Astrocyte (in vitro differentiated cells and primary cell): ENCODE measurements around the gene BLOC1S3.

ENCODE experiments used
- EZH2 ChIP-seq: IDR thresholded peaks from 2 replicates; pipeline ENCODE4 v1.6.1; 2012; ENCODE audit warnings: mild to moderate bottlenecking, low read length, inconsistent platforms; ENCODE audit not compliant: insufficient read depth
- TF ChIP-seq, protein P1 (sequence below): IDR thresholded peaks from 2 replicates; pipeline ENCODE4 v1.5.1; 2011; ENCODE audit warnings: low read depth, mild to moderate bottlenecking, inconsistent platforms, low read length, moderate library complexity; ENCODE audit not compliant: insufficient read depth

- TF ChIP-seq, protein P1, sequence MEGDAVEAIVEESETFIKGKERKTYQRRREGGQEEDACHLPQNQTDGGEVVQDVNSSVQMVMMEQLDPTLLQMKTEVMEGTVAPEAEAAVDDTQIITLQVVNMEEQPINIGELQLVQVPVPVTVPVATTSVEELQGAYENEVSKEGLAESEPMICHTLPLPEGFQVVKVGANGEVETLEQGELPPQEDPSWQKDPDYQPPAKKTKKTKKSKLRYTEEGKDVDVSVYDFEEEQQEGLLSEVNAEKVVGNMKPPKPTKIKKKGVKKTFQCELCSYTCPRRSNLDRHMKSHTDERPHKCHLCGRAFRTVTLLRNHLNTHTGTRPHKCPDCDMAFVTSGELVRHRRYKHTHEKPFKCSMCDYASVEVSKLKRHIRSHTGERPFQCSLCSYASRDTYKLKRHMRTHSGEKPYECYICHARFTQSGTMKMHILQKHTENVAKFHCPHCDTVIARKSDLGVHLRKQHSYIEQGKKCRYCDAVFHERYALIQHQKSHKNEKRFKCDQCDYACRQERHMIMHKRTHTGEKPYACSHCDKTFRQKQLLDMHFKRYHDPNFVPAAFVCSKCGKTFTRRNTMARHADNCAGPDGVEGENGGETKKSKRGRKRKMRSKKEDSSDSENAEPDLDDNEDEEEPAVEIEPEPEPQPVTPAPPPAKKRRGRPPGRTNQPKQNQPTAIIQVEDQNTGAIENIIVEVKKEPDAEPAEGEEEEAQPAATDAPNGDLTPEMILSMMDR: no peak
- no peak for TF ChIP-seq EZH2
Measured at GRCh38 chr19:45168767-45169351, 9.7 kb upstream of the BLOC1S3 start.
